ENCODE measurements around the gene UGT1A6.

The UGT1A6 gene

DNA sequence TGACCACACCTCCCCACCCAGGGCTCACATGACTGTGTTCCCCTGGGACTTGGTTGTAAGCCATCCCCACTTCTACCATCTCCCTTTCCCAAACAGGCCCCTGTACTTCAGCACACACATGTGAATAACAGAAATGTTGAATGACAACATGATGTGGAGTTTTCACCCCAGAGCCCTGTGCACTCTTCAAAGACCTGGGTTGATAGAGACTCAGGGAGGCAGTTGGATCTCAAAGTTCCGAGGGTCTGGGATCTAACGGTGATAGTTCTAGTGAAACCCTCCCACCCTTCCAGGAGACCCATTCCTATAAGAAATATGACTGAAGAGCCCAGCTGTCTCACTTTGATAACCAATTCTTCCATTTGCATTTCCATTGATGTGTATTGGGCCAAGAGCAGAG is 85.3 kb downstream of the UGT1A6 start, which contains the start of gene MROH2A:
Gene MROH2A, plus strand, starts transcription at position 301 of the 400 bp plus-strand sequence. CDS start 1,029 bp downstream, outside the sequence.
- H3K79me2 ChIP-seq (ENCODE audit: low read length) = no peaks in the 10 kb centered on the region
- H4K20me1 ChIP-seq (ENCODE audit: insufficient read depth, low read length) = no peaks in the 10 kb centered on the region
- H3K4me2 ChIP-seq (ENCODE audit: low read length) = no peak within 1 kb of the TSS
- no peak within 1 kb of the TSS for H3K9ac ChIP-seq (ENCODE audit: low read length)
- no peak within 1 kb of the TSS for H3K4me3 ChIP-seq (ENCODE audit: low read length)
- no peaks in the 10 kb centered on the region for H3K4me1 ChIP-seq (ENCODE audit: low read length)
- TF ChIP-seq EZH2phosphoT487 (IDR thresholded peaks at IDR 0.05; ENCODE audit: low read depth) = no peak
- TF ChIP-seq, protein P1, sequence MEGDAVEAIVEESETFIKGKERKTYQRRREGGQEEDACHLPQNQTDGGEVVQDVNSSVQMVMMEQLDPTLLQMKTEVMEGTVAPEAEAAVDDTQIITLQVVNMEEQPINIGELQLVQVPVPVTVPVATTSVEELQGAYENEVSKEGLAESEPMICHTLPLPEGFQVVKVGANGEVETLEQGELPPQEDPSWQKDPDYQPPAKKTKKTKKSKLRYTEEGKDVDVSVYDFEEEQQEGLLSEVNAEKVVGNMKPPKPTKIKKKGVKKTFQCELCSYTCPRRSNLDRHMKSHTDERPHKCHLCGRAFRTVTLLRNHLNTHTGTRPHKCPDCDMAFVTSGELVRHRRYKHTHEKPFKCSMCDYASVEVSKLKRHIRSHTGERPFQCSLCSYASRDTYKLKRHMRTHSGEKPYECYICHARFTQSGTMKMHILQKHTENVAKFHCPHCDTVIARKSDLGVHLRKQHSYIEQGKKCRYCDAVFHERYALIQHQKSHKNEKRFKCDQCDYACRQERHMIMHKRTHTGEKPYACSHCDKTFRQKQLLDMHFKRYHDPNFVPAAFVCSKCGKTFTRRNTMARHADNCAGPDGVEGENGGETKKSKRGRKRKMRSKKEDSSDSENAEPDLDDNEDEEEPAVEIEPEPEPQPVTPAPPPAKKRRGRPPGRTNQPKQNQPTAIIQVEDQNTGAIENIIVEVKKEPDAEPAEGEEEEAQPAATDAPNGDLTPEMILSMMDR (IDR thresholded peaks at IDR 0.05; ENCODE audit: low read depth, low read length) = no peak
- no peak within 1 kb of the TSS for H2AFZ ChIP-seq (ENCODE audit: low read depth, low read length)
- H3K9me3 ChIP-seq (ENCODE audit: insufficient read depth, low read length) = no peaks in the 10 kb centered on the region
- H3K36me3 ChIP-seq (replicated peaks; ENCODE audit: low read depth, low read length) = no peaks in the 10 kb centered on the region
- H3K27me3 ChIP-seq (ENCODE audit: low read depth, low read length) = no peaks in the 10 kb centered on the region
- no peak within 1 kb of the TSS for H3K27ac ChIP-seq (ENCODE audit: low read length)

DNA sequence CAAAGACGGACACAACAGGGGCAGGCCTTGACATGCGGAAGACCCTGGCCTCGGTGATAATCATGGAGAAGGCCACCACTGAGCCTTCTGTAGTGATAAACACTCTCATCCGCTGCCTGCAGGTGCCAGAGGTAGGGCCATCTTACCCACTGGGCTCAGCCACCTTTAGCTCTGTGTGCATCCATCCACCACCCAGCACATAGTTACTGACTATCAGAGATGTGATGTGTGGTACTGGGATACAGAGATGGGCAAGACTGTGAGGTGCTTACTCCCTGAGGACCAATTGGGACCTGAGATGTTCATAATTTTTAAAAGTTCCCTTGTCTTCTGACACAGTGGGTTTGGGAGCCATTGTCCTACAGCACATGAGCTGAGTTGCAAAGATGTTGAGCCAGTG is 87.0 kb downstream of the UGT1A6 start:
- H3K9me3 ChIP-seq (ENCODE audit: insufficient read depth, low read length) = no peaks in the 10 kb centered on the region
- H3K4me3 ChIP-seq (ENCODE audit: low read length) = no peak overlapping the region
- H3K4me2 ChIP-seq (ENCODE audit: low read length) = no peak overlapping the region
- H3K79me2 ChIP-seq (ENCODE audit: low read length) = no peaks in the 10 kb centered on the region
- no peaks in the 10 kb centered on the region for H4K20me1 ChIP-seq (ENCODE audit: insufficient read depth, low read length)
- H2AFZ ChIP-seq (ENCODE audit: low read depth, low read length) = no peak overlapping the region
- H3K9ac ChIP-seq (ENCODE audit: low read length) = no peak overlapping the region
- no peak overlapping the region for H3K27ac ChIP-seq (ENCODE audit: low read length)
- no peaks in the 10 kb centered on the region for H3K36me3 ChIP-seq (replicated peaks; ENCODE audit: low read depth, low read length)
- no peaks in the 10 kb centered on the region for H3K27me3 ChIP-seq (ENCODE audit: low read depth, low read length)
- H3K4me1 ChIP-seq (ENCODE audit: low read length) = no peaks in the 10 kb centered on the region
- TF ChIP-seq, protein P1 (IDR thresholded peaks at IDR 0.05; ENCODE audit: low read depth, low read length) = no peak
- no peak for TF ChIP-seq EZH2phosphoT487 (IDR thresholded peaks at IDR 0.05; ENCODE audit: low read depth)

DNA sequence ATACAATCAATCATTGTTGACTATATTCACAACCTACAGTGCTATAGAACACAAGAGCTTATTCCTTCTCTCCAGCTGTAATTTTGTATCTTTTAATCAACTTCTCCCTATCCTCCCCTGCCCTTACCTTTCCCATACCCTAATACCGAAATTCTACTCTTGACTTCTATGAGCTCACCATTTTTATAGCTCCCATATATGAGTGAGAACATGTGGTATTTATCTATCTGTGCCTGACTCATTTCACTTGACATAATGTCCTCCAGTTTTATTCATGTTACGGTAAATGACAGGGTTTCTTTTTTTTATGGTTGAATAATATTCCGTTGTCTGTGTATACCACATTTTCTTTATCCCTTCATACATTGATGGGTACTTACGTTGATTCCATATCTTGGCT is 88.1 kb downstream of the UGT1A6 start:
- H3K79me2 ChIP-seq (ENCODE audit: low read length) = no peaks in the 10 kb centered on the region
- H3K4me3 ChIP-seq (ENCODE audit: low read length) = no peak overlapping the region
- H3K4me2 ChIP-seq (ENCODE audit: low read length) = no peak overlapping the region
- no peak overlapping the region for H3K27ac ChIP-seq (ENCODE audit: low read length)
- no peaks in the 10 kb centered on the region for H3K4me1 ChIP-seq (ENCODE audit: low read length)
- no peaks in the 10 kb centered on the region for H3K36me3 ChIP-seq (replicated peaks; ENCODE audit: low read depth, low read length)
- no peaks in the 10 kb centered on the region for H3K27me3 ChIP-seq (ENCODE audit: low read depth, low read length)
- no peaks in the 10 kb centered on the region for H4K20me1 ChIP-seq (ENCODE audit: insufficient read depth, low read length)
- no peaks in the 10 kb centered on the region for H3K9me3 ChIP-seq (ENCODE audit: insufficient read depth, low read length)
- no peak overlapping the region for H3K9ac ChIP-seq (ENCODE audit: low read length)
- no peak for TF ChIP-seq EZH2phosphoT487 (IDR thresholded peaks at IDR 0.05; ENCODE audit: low read depth)
- TF ChIP-seq, protein P1 (IDR thresholded peaks at IDR 0.05; ENCODE audit: low read depth, low read length) = no peak
- no peak overlapping the region for H2AFZ ChIP-seq (ENCODE audit: low read depth, low read length)

DNA sequence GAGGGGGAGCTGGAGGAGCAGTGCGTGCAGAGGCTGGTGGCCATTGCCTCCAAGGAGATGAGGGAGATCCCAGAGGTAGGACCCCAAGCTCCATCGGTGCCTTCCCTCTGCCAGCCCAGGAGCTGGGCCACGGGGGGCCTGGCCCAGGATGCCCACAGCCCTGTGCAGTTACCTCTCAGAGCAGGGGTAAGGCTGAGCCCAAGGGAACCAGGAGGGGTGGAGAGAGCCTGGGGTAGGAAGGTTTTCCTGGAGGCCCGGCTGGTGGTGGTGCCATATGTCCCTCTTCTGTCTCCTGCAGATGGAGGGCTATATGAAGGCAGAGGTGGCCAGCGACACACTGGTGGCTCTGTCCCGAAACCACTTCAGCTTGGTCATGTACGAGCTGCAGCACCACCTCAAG is 96.9 kb downstream of the UGT1A6 start:
- TF ChIP-seq EZH2phosphoT487 (IDR thresholded peaks at IDR 0.05; ENCODE audit: low read depth) = no peak
- TF ChIP-seq, protein P1 (IDR thresholded peaks at IDR 0.05; ENCODE audit: low read depth, low read length) = no peak
- Histone ChIP-seq H3K27ac (ENCODE audit: low read length) (no peak overlapping the region), H3K4me1 (ENCODE audit: low read length) (no peaks in the 10 kb centered on the region), H3K9me3 (ENCODE audit: insufficient read depth, low read length) (no peaks in the 10 kb centered on the region), H3K4me3 (ENCODE audit: low read length) (no peak overlapping the region), H3K36me3 (replicated peaks; ENCODE audit: low read depth, low read length) (no peaks in the 10 kb centered on the region), H3K27me3 (ENCODE audit: low read depth, low read length) (no peaks in the 10 kb centered on the region), H3K4me2 (ENCODE audit: low read length) (no peak overlapping the region), H3K9ac (ENCODE audit: low read length) (no peak overlapping the region), H3K79me2 (ENCODE audit: low read length) (no peaks in the 10 kb centered on the region), H4K20me1 (ENCODE audit: insufficient read depth, low read length) (no peaks in the 10 kb centered on the region), H2AFZ (ENCODE audit: low read depth, low read length) (no peak overlapping the region)
